CD14-positive monocyte (primary cell): Measurements from ENCODE around the gene DLGAP1. TPM values are rescaled to one million over a fixed set of nuclear protein-coding genes. Genes with fewer than 3 reads are reported as not detected.

Source experiments
- DNase-seq, 3 donors: peaks; one replicate each; pipeline ENCODE4 v3.0.0-alpha.2; 2011 to 2022
- H2AFZ ChIP-seq: 2 replicates; pipeline ENCODE4 v1.6.0; 2012; ENCODE audit warnings: mild to moderate bottlenecking, low read depth, low read length, inconsistent platforms; ENCODE audit not compliant: insufficient read depth, poor library complexity, severe bottlenecking
- H3K27ac ChIP-seq, 2 donors: 1 replicate in 1 of 2; 2 replicates in 1 of 2; pipeline ENCODE4 v1.5.1; 2012 to 2013; ENCODE audit warnings: low read length in 2 of 2, control low read depth in 1 of 2, inconsistent platforms in 1 of 2, low read depth in 1 of 2, mild to moderate bottlenecking in 1 of 2
- H3K27me3 ChIP-seq, 2 donors: one replicate each; pipeline versions ENCODE4 v1.6.0 to v1.6.1; 2011 to 2013; ENCODE audit warnings: low read length in 2 of 2; ENCODE audit not compliant: control insufficient read depth in 2 of 2, insufficient read depth in 2 of 2
- H3K36me3 ChIP-seq, 2 donors: replicated peaks in 1 of 2; 1 replicate in 1 of 2; 2 replicates in 1 of 2; pipeline versions ENCODE4 v1.5.1 to v1.6.1; 2012 to 2013; ENCODE audit warnings: low read length in 2 of 2, control low read depth in 1 of 2, inconsistent platforms in 1 of 2, mild to moderate bottlenecking in 1 of 2; ENCODE audit not compliant: insufficient read depth in 2 of 2, control insufficient read depth in 1 of 2
- H3K4me1 ChIP-seq, 2 donors: 1 replicate in 1 of 2; 2 replicates in 1 of 2; pipeline versions ENCODE4 v1.5.1 to v1.6.1; 2012 to 2013; ENCODE audit warnings: low read length in 2 of 2, control low read depth in 1 of 2, inconsistent platforms in 1 of 2, mild to moderate bottlenecking in 1 of 2, moderate library complexity in 1 of 2; ENCODE audit not compliant: insufficient read depth in 2 of 2, control insufficient read depth in 1 of 2
- H3K4me2 ChIP-seq: replicated peaks from 2 replicates; pipeline ENCODE3; 2012; ENCODE audit warnings: low read length, moderate library complexity, mild to moderate bottlenecking; ENCODE audit not compliant: poor library complexity, severe bottlenecking; ENCODE audit errors: extremely low read depth
- H3K4me3 ChIP-seq, 3 experiments: fragments of 200-600 bp in 1 of 3; sonication (generic) in 1 of 3; replicated peaks in 1 of 3; 1 replicate in 2 of 3; 2 replicates in 1 of 3; pipeline ENCODE4 v1.5.1; 2011 to 2013; ENCODE audit warnings: low read length in 3 of 3, mild to moderate bottlenecking in 3 of 3, control low read depth in 2 of 3, low read depth in 2 of 3, inconsistent platforms in 1 of 3, moderate library complexity in 1 of 3
- H3K79me2 ChIP-seq: 2 replicates; pipeline ENCODE4 v1.6.0; 2012; ENCODE audit warnings: mild to moderate bottlenecking, control low read depth, inconsistent platforms, low read length, moderate library complexity; ENCODE audit not compliant: insufficient read depth
- H3K9ac ChIP-seq: 2 replicates; pipeline ENCODE4 v1.6.0; 2017; ENCODE audit warnings: low read length, mild to moderate bottlenecking; ENCODE audit not compliant: insufficient read depth, poor library complexity, severe bottlenecking
- H3K9me3 ChIP-seq, 2 donors: replicated peaks in 1 of 2; 1 replicate in 1 of 2; 2 replicates in 1 of 2; pipeline versions ENCODE4 v1.5.1 to v1.6.1; 2012 to 2013; ENCODE audit warnings: low read length in 2 of 2, control low read depth in 1 of 2; ENCODE audit not compliant: control insufficient read depth in 1 of 2, insufficient read depth in 1 of 2
- H4K20me1 ChIP-seq: 2 replicates; pipeline ENCODE4 v1.6.0; 2012; ENCODE audit warnings: mild to moderate bottlenecking, low read length, control low read depth, moderate library complexity; ENCODE audit not compliant: insufficient read depth
- H3K27ac Mint-ChIP-seq, 7 donors: one replicate each; pipeline ENCODE4 v1.8.0; 2020; ENCODE audit warnings: mild to moderate bottlenecking in 7 of 7, mixed read lengths in 7 of 7, moderate library complexity in 6 of 7, inconsistent platforms in 2 of 7
- H3K27me3 Mint-ChIP-seq, 3 donors: one replicate each; pipeline ENCODE4 v1.8.0; 2021 to 2022; ENCODE audit warnings: low read depth in 3 of 3, mild to moderate bottlenecking in 3 of 3, mixed read lengths in 3 of 3, moderate library complexity in 3 of 3, inconsistent platforms in 1 of 3
- H3K36me3 Mint-ChIP-seq, 2 donors: one replicate each; pipeline ENCODE4 v1.8.0; 2020; ENCODE audit warnings: mixed read lengths in 2 of 2, inconsistent platforms in 1 of 2, mild to moderate bottlenecking in 1 of 2
- H3K4me1 Mint-ChIP-seq: one replicate; pipeline ENCODE4 v1.8.0; 2020; ENCODE audit warnings: mild to moderate bottlenecking, mixed read lengths
- H3K4me3 Mint-ChIP-seq, 2 donors: one replicate each; pipeline ENCODE4 v1.8.0; 2020; ENCODE audit warnings: mild to moderate bottlenecking in 2 of 2, mixed read lengths in 2 of 2, moderate library complexity in 1 of 2
- H3K9me3 Mint-ChIP-seq, 7 donors: one replicate each; pipeline ENCODE4 v1.8.0; 2020 to 2022; ENCODE audit warnings: mixed read lengths in 7 of 7, mild to moderate bottlenecking in 6 of 7, moderate library complexity in 6 of 7, inconsistent platforms in 2 of 7
- CTCF ChIP-seq: fragments of 200-600 bp; IDR thresholded peaks from one replicate; pipeline ENCODE4 v1.8.0; 2022; ENCODE audit warnings: antibody characterized with exemption, mild to moderate bottlenecking
- WGBS: methylation state at CpG from one replicate; pipeline ENCODE4 v1.1.5; 2013; ENCODE audit warnings: missing lambda C conversion rate; ENCODE audit not compliant: insufficient coverage; 5-methylcytosine and 5-hydroxymethylcytosine counted together
- intact Hi-C, 2 donors: fragments of 100-400 bp; cut with micrococcal nuclease; formaldehyde crosslinking; loops; one replicate each; pipeline versions ENCODE4 v1.15.0 to v1.15.1; 2023
- polyA plus RNA-seq, 3 donors: library from polyadenylated mRNA; depleted of rRNA in 1 of 3; unstranded in 2 of 3; stranded (reverse) in 1 of 3; fragments of 300-500 nt in 2 of 3; fragments of >200 nt in 1 of 3; fragmentation: Illumina TruSeq in 2 of 3; gene quantifications; 1 replicate in 2 of 3; 2 replicates in 1 of 3; pipeline ENCODE4 v1.2.3, GENCODE V29; 2012 to 2021

The DLGAP1 gene
- polyA plus RNA-seq, 3 donors = 0.09 to 0.42 TPM; not detected in 1

GRCh38 chr18:4060427-4061281 is 394.5 kb downstream of the DLGAP1 start:
- intact Hi-C loops = no loop called here
- peaks cover 30 to 41% of the 10 kb centered on the region in 2 donors for H3K9me3 ChIP-seq

GRCh38 chr18:4058179-4058578 is 396.9 kb downstream of the DLGAP1 start:
- Mint-ChIP-seq H3K27me3 (no peaks in the 10 kb centered on the region), H3K4me1 (peaks cover 5% of the 10 kb centered on the region), H3K36me3 (peaks cover 0 to 2% of the 10 kb centered on the region in 2 donors), H3K27ac (no peak overlapping the region), H3K9me3 (peaks cover 12 to 36% (median 22%) of the 10 kb centered on the region in 7 donors), H3K4me3 (no peak overlapping the region)
- no peaks in the 10 kb centered on the region for H3K36me3 ChIP-seq
- H3K4me3 ChIP-seq = no peak overlapping the region
- peaks cover 0 to 6% of the 10 kb centered on the region in 2 donors for H3K4me1 ChIP-seq
- no peak overlapping the region for H3K4me2 ChIP-seq
- no peak for TF ChIP-seq CTCF
- H2AFZ ChIP-seq = no peak overlapping the region
- H3K27me3 ChIP-seq = no peaks in the 10 kb centered on the region
- H4K20me1 ChIP-seq = no peaks in the 10 kb centered on the region
- 100% methylated on average over 1 of the region's 1 CpG for WGBS
- peaks cover 30 to 46% of the 10 kb centered on the region in 2 donors for H3K9me3 ChIP-seq
- DNase-seq = no peak
- intact Hi-C loops = no loop called here
- H3K79me2 ChIP-seq = no peaks in the 10 kb centered on the region
- no peak overlapping the region for H3K27ac ChIP-seq
- H3K9ac ChIP-seq = no peak overlapping the region

More at GRCh38 chr18:4060427-4061281, 394.5 kb downstream of the DLGAP1 start:
- H3K4me1 ChIP-seq = peaks cover 0 to 6% of the 10 kb centered on the region in 2 donors
- H4K20me1 ChIP-seq = no peaks in the 10 kb centered on the region
- Mint-ChIP-seq H3K27ac (peak overlapping the region in 6 of 7 donors; percentile 17 to 85 (median 43)), H3K9me3 (peaks cover 15 to 47% (median 22%) of the 10 kb centered on the region in 7 donors), H3K4me1 (peaks cover 5% of the 10 kb centered on the region), H3K36me3 (peaks cover 0 to 2% of the 10 kb centered on the region in 2 donors), H3K4me3 (peak overlapping the region in 1 of 2 donors; percentile 61), H3K27me3 (peaks cover 0 to 3% (median under 1%) of the 10 kb centered on the region in 3 donors)
- WGBS = 90% methylated on average over 2 of the region's 5 CpGs
- H3K9ac ChIP-seq = no peak overlapping the region
- H3K27ac ChIP-seq = no peak overlapping the region
- no peaks in the 10 kb centered on the region for H3K27me3 ChIP-seq
- H2AFZ ChIP-seq = no peak overlapping the region
- TF ChIP-seq CTCF = no peak
- DNase-seq = peak; percentile 37 to 49 (median 42)
- no peak overlapping the region for H3K4me3 ChIP-seq
- no peak overlapping the region for H3K4me2 ChIP-seq
- no peaks in the 10 kb centered on the region for H3K36me3 ChIP-seq
- no peaks in the 10 kb centered on the region for H3K79me2 ChIP-seq
